IPS-18c (cell line): ENCODE data around the gene NCOA4.
"Not testable (repeated sequence)": the region's sequence is repeated elsewhere in the genome, so short reads cannot be mapped to it uniquely, and the experiment has no call there.

ENCODE experiments used
- H3K4me3 ChIP-seq: 2 replicates; pipeline ENCODE4 v1.7.0; 2013; ENCODE audit warnings: low read depth, mild to moderate bottlenecking, low read length, moderate library complexity; ENCODE audit not compliant: insufficient read depth
- H3K9me3 ChIP-seq: one replicate; pipeline ENCODE4 v1.6.1; 2013; ENCODE audit warnings: mild to moderate bottlenecking, low read length, moderate library complexity; ENCODE audit not compliant: control insufficient read depth, insufficient read depth

NCOA4 gene

GRCh38 chr10:46055771-46056170 lies 25.3 kb upstream of the NCOA4 start:
- Histone ChIP-seq H3K4me3 (no peak overlapping the region), H3K9me3 (no peaks in the 10 kb centered on the region)

GRCh38 chr10:46053534-46054434 lies 23.4 kb upstream of the NCOA4 start:
- Histone ChIP-seq H3K9me3 (no peaks in the 10 kb centered on the region), H3K4me3 (no peak overlapping the region)

GRCh38 chr10:46052791-46053375 lies 22.5 kb upstream of the NCOA4 start:
- Histone ChIP-seq H3K4me3 (peak overlapping the region; percentile 17; the same call in 1 of the 2 replicates), H3K9me3 (no peaks in the 10 kb centered on the region)

GRCh38 chr10:46052057-46052790 lies 21.8 kb upstream of the NCOA4 start:
- no peak overlapping the region for H3K4me3 ChIP-seq
- no peaks in the 10 kb centered on the region for H3K9me3 ChIP-seq

GRCh38 chr10:46050941-46051623 lies 20.7 kb upstream of the NCOA4 start:
- no peak overlapping the region for H3K4me3 ChIP-seq
- no peaks in the 10 kb centered on the region for H3K9me3 ChIP-seq

- not testable (repeated sequence) for H3K4me3 ChIP-seq
Observed at GRCh38 chr10:46049497-46049831, 19.0 kb upstream of the NCOA4 start.

GRCh38 chr10:46048152-46048551 lies 17.7 kb upstream of the NCOA4 start:
- no peaks in the 10 kb centered on the region for H3K9me3 ChIP-seq
- no peak overlapping the region for H3K4me3 ChIP-seq

More at GRCh38 chr10:46049497-46049831, 19.0 kb upstream of the NCOA4 start:
- not testable (repeated sequence) for H3K9me3 ChIP-seq

- Histone ChIP-seq H3K9me3 (no peaks in the 10 kb centered on the region), H3K4me3 (no peak within 1 kb of the TSS)
Observed at GRCh38 chr10:46046261-46046660, 15.8 kb upstream of the NCOA4 start, which contains the start of gene MSMB. Gene MSMB (minus strand): TSS chr10:46046269. CDS start chr10:46046237, 32 bp downstream.

GRCh38 chr10:46042527-46042926 lies 12.1 kb upstream of the NCOA4 start:
- H3K9me3 ChIP-seq, result no peaks in the 10 kb centered on the region
- no peak overlapping the region for H3K4me3 ChIP-seq

- Histone ChIP-seq H3K4me3 (no peak overlapping the region), H3K9me3 (no peaks in the 10 kb centered on the region)
Observed at GRCh38 chr10:46040004-46040403, 9.6 kb upstream of the NCOA4 start.

- H3K9me3 ChIP-seq, result no peaks in the 10 kb centered on the region
- no peak overlapping the region for H3K4me3 ChIP-seq
Observed at GRCh38 chr10:46037107-46037825, 6.8 kb upstream of the NCOA4 start.

GRCh38 chr10:46035923-46036849 lies 5.8 kb upstream of the NCOA4 start:
- no peaks in the 10 kb centered on the region for H3K9me3 ChIP-seq

GRCh38 chr10:46033602-46034011 lies 3.2 kb upstream of the NCOA4 start:
- H3K4me3 ChIP-seq, result no peak overlapping the region
- no peaks in the 10 kb centered on the region for H3K9me3 ChIP-seq

More at GRCh38 chr10:46035923-46036849, 5.8 kb upstream of the NCOA4 start:
- H3K4me3 ChIP-seq, result no peak overlapping the region

- no peaks in the 10 kb centered on the region for H3K9me3 ChIP-seq
- H3K4me3 ChIP-seq, result no peak overlapping the region
Observed at GRCh38 chr10:46031648-46032532, 1.5 kb upstream of the NCOA4 start.

GRCh38 chr10:46029461-46030030 lies 877 bp downstream of the NCOA4 start:
- H3K4me3 ChIP-seq, result peak overlapping the region; percentile 72
- no peaks in the 10 kb centered on the region for H3K9me3 ChIP-seq
